ENCODE data around the gene HPD.
"Not testable (repeated sequence)": the region's sequence is repeated elsewhere in the genome, so short reads cannot be mapped to it uniquely, and the experiment has no call there.

The HPD gene

DNA sequence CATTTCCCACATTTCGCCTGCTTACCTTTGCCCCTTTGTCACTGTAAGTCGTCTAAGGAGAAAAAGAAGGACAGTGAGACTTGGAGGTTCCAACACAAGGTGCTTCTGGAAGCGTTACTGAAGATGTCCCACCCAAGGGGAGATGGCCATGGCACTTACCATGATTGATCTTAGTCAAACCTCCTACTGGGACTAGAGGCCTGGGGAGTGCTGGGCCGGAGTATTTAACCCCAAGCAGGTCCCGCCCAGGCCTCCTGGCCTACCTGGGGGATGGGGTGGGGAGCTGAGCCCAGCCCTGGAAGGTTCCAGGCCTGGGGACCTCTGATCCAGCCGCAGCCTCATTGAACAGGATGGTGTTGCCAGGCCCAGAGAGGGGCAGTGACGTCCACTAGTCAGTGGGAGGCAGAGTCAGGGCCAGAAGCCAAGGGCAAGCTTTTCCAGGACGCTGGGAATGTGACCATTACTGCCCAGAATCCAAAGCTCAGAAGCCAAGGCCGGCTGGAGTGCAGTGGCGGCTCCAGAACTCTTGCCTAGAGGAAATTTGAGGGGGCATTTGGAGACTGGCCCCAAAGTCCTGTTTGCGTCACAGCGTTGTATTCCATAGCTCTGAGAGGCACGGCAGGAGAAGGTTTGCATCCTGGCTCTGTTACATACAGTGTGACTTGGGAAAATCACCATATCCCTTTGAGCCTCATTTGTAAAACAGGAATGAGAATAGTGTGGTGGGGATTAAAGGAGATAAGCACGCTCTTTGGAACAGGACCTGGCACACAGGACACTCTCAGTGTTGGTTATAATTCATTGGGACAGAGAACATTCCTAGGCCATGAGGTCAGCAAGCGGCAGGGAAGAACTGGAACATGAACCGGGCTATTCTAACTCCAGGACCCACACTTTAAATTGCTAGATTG, at the start of gene HPD:
Gene HPD, minus strand, starts transcription at position 198 of the 911 bp plus-strand sequence. Its CDS starts 36 bp downstream, at position 162.
- DNase-seq (ENCODE audit: low read depth), result no peak

GRCh38 chr12:121905746-121906145, 47.1 kb upstream of the HPD start:
- DNase-seq (ENCODE audit: low read depth), result no peak

DNA sequence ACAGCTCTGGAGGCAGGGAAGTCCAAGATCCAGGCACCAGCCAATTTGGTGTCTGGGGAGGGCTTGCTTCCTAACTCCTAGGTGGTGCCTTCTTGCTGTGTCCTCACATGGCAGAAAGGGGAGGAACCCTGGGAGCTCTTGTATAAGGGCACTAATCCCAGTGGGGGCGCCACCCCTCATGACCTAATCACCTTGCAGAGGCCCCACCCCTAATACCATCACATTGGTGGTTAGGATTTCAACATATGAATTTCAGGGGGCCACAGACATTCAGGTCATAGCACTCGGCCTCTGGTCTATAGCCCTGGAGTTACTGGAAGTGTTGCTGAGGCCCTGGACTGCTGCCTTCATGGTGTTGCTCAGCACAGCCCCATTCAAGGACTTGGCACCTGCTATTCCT, 44.5 kb upstream of the HPD start:
- DNase-seq (ENCODE audit: low read depth), result no peak

- no peak for DNase-seq (ENCODE audit: low read depth)
Measured at GRCh38 chr12:121899590-121899989, 40.9 kb upstream of the HPD start.

DNA sequence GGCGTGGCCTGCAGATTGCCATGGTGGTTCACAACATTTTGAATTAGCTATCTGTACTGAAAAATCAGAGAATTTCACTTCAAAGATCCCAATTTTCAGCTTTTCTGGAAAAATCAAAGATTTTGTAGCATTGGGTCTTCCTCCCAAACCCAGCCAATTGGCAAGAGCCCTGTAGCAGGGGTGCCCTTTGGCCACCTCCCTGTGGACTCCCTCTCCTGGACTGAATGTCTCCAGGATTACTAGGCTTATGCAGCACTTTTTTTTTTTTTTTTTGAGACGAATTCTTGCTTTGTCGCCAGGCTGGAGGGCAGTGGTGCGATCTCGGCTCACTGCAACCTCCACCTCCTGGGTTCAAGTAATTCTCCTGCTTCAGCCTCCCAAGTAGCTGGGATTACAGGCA, 39.6 kb upstream of the HPD start:
- DNase-seq (ENCODE audit: low read depth), result no peak

- DNase-seq (ENCODE audit: low read depth), result no peak
Measured at GRCh38 chr12:121894633-121895032, 36.0 kb upstream of the HPD start.

GRCh38 chr12:121893961-121894460, 35.4 kb upstream of the HPD start:
- no peak for DNase-seq (ENCODE audit: low read depth)

DNA sequence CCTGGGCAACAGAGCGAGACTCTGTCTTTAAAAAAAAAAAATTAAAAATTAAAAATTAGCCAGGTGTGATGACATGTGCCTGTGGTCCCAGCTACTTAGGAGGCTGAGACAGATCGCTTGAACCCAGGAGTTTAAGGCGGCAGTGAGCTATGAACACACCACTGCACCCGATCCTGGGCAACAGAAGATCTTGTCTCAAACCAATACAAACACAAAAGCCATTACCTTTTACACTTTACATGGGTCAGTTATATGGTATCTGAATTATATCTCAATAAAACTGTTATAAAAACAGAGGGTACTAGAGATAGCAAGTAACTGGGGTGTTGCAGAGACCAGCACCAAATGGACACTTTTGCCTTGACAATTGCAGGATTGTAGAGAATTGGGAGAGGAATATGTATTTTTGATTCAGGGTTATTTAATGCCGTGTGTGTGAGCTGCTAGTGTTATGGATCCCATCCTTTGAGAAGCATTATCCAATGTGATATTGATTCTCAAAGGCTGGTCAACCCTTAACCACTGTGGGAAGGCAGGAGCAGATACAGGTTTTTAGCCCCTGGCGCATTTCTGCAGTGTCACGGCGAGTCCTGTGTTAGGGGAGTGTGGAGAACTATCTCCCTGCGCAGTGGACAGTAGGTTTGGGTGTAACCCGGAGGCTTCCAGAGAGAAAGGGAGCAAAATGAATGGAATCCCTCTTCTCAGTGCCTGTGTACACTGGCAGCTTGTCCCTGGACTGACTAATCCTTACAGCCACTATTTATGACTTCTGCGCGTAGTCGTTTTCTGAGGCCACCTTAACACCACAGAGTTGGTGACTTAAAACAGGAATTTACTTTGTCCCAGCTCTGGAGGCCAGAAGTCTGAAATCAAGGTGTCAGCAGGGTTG, 34.3 kb upstream of the HPD start:
- no peak for DNase-seq (ENCODE audit: low read depth)

- DNase-seq (ENCODE audit: low read depth), result not testable (repeated sequence)
Measured at GRCh38 chr12:121889661-121890060, 31.0 kb upstream of the HPD start.

- DNase-seq (ENCODE audit: low read depth), result no peak
Measured at GRCh38 chr12:121889274-121889624, 30.6 kb upstream of the HPD start.

GRCh38 chr12:121888478-121889273, 30.0 kb upstream of the HPD start, which contains the start of gene PSMD9:
PSMD9 (plus strand) TSS chr12:121888790; CDS start chr12:121888857, 67 bp downstream.
- peak; percentile 98 for DNase-seq (ENCODE audit: low read depth)

- DNase-seq (ENCODE audit: low read depth), result no peak
Measured at GRCh38 chr12:121888083-121888477, 29.4 kb upstream of the HPD start.

DNA sequence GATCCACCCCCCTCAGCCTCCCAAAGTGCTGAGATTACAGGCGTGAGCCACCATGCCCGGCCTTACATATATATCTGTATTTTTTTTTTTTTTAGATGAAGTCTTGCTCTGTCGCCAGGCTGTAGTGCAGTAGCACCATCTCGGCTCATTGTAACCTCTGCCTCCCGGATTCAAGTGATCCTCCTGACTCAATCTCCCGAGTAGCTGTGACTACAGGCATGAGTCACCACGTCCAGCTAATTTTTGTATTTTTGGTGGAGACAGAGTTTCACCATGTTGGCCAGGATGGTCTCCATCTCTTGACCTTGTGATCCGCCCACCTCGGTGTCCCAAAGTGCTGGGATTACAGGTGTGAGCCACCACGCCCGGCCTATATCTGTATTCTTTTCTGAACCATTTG, 26.5 kb upstream of the HPD start:
- DNase-seq (ENCODE audit: low read depth), result not testable (repeated sequence)

DNA sequence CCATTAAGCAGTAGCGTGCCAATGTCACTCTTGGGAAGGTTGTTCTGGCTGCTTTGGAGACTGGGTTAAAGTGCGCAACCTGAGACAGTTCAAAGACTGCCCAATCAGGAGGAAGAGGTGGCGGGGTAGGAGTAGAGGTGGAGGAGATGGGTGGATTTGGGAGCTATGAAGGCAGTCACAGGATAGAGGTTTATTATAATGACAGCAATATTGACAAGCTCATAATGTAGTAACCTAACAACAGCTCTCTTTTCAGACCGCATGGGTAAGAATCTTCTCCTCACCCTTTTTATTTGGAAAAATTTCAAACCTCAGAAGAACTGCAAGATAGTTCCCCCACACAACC, 24.6 kb upstream of the HPD start:
- no peak for DNase-seq (ENCODE audit: low read depth)

GRCh38 chr12:121876080-121876447, 17.4 kb upstream of the HPD start:
- not testable (repeated sequence) for DNase-seq (ENCODE audit: low read depth)

GRCh38 chr12:121875582-121875981, 16.9 kb upstream of the HPD start:
- DNase-seq (ENCODE audit: low read depth), result no peak

GRCh38 chr12:121874071-121874470, 15.4 kb upstream of the HPD start:
- no peak for DNase-seq (ENCODE audit: low read depth)

- no peak for DNase-seq (ENCODE audit: low read depth)
Measured at GRCh38 chr12:121873216-121873569, 14.5 kb upstream of the HPD start.

- DNase-seq (ENCODE audit: low read depth), result no peak
Measured at GRCh38 chr12:121872546-121873215, 14.0 kb upstream of the HPD start.

- DNase-seq (ENCODE audit: low read depth), result no peak
Measured at GRCh38 chr12:121871467-121871866, 12.8 kb upstream of the HPD start.

DNA sequence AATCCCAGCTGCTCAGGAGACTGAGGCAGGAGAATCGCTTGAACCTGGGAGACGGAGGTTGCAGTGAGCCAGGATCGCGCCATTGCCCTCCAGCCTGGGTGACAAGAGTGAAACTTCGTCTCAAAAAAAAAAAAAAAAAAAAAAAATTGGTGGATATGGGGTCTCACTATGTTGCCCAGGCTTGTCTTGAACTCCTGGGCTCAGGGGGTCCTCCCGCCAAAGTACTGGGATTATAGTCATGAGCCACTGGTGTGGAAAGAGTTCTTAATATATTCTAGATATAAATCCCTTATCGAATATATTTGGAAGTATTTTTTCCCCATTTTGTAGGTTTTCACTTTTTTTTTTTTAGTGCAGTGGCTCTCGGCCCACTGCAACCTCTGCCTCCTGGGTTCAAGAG, 10.6 kb upstream of the HPD start:
- DNase-seq (ENCODE audit: low read depth), result not testable (repeated sequence)

- DNase-seq (ENCODE audit: low read depth), result no peak
Measured at GRCh38 chr12:121866331-121866730, 7.7 kb upstream of the HPD start.
